HepG2 (cell line): ENCODE results near the gene ACOX3. TPM values are rescaled to one million over a fixed set of nuclear protein-coding genes. Genes with fewer than 3 reads are reported as not detected.

Source experiments
- ATAC-seq: fragments of 200-7000 bp; cut with Tn5 transposase; 3 replicates; pipeline ENCODE4 v1.9.1; 2020; ENCODE audit warnings: mild to moderate bottlenecking, moderate library complexity
- BruUV-seq: library from RNA; stranded (reverse); fragments of 400-500 nt; replicated peaks from 2 replicates; lab custom pipeline; 2021; lab: Mats Ljungman, UMichigan
- CTCF ChIA-PET: fragments of 300-600 bp; formaldehyde crosslinking; extraction: SDS; loops from one replicate; lab custom pipeline; 2021; ENCODE audit warnings: low total read pairs, inconsistent platforms, low intra/inter-chr PET ratio; lab: Yijun Ruan, JAX
- POLR2A ChIA-PET: fragments of 350-600 bp; sonication (Branson Sonifier 250); formaldehyde crosslinking; loops from one replicate; lab custom pipeline; 2020; ENCODE audit warnings: antibody characterized with exemption, inconsistent platforms; lab: Yijun Ruan, JAX
- DNase-seq: peaks from one replicate; pipeline ENCODE4 v3.0.0-alpha.2; 2015; ENCODE audit warnings: low spot score
- FAIRE-seq: peaks from 3 replicates; lab custom pipeline; 2011; peaks lifted over from hg19 to GRCh38; lab: Jason Lieb, UNC
- H2AFZ ChIP-seq: one replicate; pipeline ENCODE4 v1.6.1; 2011; ENCODE audit warnings: low read length, inconsistent platforms
- H3K27ac ChIP-seq: fragments of 300-600 bp; 3 replicates; pipeline ENCODE4 v1.8.0; 2011; ENCODE audit warnings: mixed run types, mild to moderate bottlenecking, mixed read lengths, low read length, inconsistent platforms; ENCODE audit not compliant: insufficient read depth; ENCODE audit errors: extremely low read length
- H3K27me3 ChIP-seq, 2 experiments: fragments of 200-600 bp in 1 of 2; 2 replicates in 1 of 2; 3 replicates in 1 of 2; pipeline versions ENCODE4 v1.6.0 to v1.8.0; 2011; ENCODE audit warnings: low read length in 2 of 2, mild to moderate bottlenecking in 2 of 2, moderate library complexity in 2 of 2, inconsistent platforms in 1 of 2; ENCODE audit not compliant: insufficient read depth in 2 of 2, control insufficient read depth in 1 of 2
- H3K36me3 ChIP-seq, 2 experiments: fragments of 200-600 bp in 1 of 2; replicated peaks in 1 of 2; 2 replicates in 1 of 2; 3 replicates in 1 of 2; pipeline versions ENCODE4 v1.5.1 to v1.8.0; 2011; ENCODE audit warnings: low read length in 2 of 2, inconsistent platforms in 1 of 2; ENCODE audit not compliant: insufficient read depth in 2 of 2, control insufficient read depth in 1 of 2
- H3K4me1 ChIP-seq: 2 replicates; pipeline ENCODE4 v1.5.1; 2012; ENCODE audit warnings: low read length, inconsistent platforms; ENCODE audit not compliant: insufficient read depth
- H3K4me2 ChIP-seq: 2 replicates; pipeline ENCODE4 v1.6.0; 2011; ENCODE audit warnings: low read depth, low read length, inconsistent platforms
- H3K4me3 ChIP-seq, 3 experiments: fragments of 200-600 bp in 1 of 3; sonication (generic), shearing (Covaris generic) in 1 of 3; replicated peaks in 1 of 3; 2 replicates each; pipeline ENCODE4 v1.5.1; 2011 to 2016; ENCODE audit warnings: low read length in 3 of 3, inconsistent platforms in 2 of 3, low read depth in 2 of 3, mild to moderate bottlenecking in 2 of 3, control low read depth in 1 of 3, mixed read lengths in 1 of 3; ENCODE audit not compliant: insufficient read depth in 1 of 3
- H3K79me2 ChIP-seq: one replicate; pipeline ENCODE4 v1.6.1; 2011; ENCODE audit warnings: low read length, inconsistent platforms; ENCODE audit not compliant: insufficient read depth
- H3K9ac ChIP-seq: 2 replicates; pipeline ENCODE4 v1.6.0; 2011; ENCODE audit warnings: mild to moderate bottlenecking, low read depth, low read length, inconsistent platforms; ENCODE audit not compliant: insufficient read depth
- H3K9me3 ChIP-seq: 2 replicates; pipeline ENCODE4 v1.5.1; 2012; ENCODE audit warnings: mild to moderate bottlenecking, low read length
- H4K20me1 ChIP-seq: 2 replicates; pipeline ENCODE4 v1.6.0; 2011; ENCODE audit warnings: inconsistent platforms, mild to moderate bottlenecking, low read length, moderate library complexity; ENCODE audit not compliant: insufficient read depth
- ATF7-NPFF ChIP-seq: sonication (generic); formaldehyde crosslinking; IDR thresholded peaks from 2 replicates; pipeline ENCODE4 v1.8.1; 2023; ENCODE audit warnings: mild to moderate bottlenecking, low read depth, missing genetic modification reagents, moderate library complexity
- BHLHE40 ChIP-seq: IDR thresholded peaks from 2 replicates; pipeline ENCODE4 v1.6.1; 2011; ENCODE audit warnings: low read length, improper control_type of control experiment
- CAMTA2 ChIP-seq: sonication (generic); formaldehyde crosslinking; IDR thresholded peaks from 2 replicates; pipeline ENCODE4 v1.4.0; 2020; ENCODE audit warnings: mild to moderate bottlenecking, missing genetic modification reagents, borderline replicate concordance
- FOXM1 ChIP-seq: sonication (generic); formaldehyde crosslinking; IDR thresholded peaks from 2 replicates; pipeline ENCODE4 v1.5.0; 2020; ENCODE audit warnings: missing genetic modification reagents
- KLF9 ChIP-seq: IDR thresholded peaks from 2 replicates; pipeline ENCODE4 v1.6.1; 2016; ENCODE audit warnings: low read depth
- MAF1 ChIP-seq: sonication (generic); formaldehyde crosslinking; IDR thresholded peaks from 2 replicates; pipeline ENCODE4 v1.5.0; 2020; ENCODE audit warnings: missing genetic modification reagents, borderline replicate concordance
- SIN3A ChIP-seq: IDR thresholded peaks from 2 replicates; pipeline ENCODE4 v1.6.1; 2011; ENCODE audit warnings: low read depth, mild to moderate bottlenecking, control low read depth, low read length, borderline replicate concordance
- ZNF547 ChIP-seq: sonication (generic); formaldehyde crosslinking; IDR thresholded peaks from 2 replicates; pipeline ENCODE4 v1.5.1; 2020; ENCODE audit warnings: mild to moderate bottlenecking, missing genetic modification reagents
- ZNF619 ChIP-seq: sonication (generic); formaldehyde crosslinking; IDR thresholded peaks from 2 replicates; pipeline ENCODE4 v1.4.0; 2020; ENCODE audit warnings: mild to moderate bottlenecking, missing genetic modification reagents
- WGBS: methylation state at CpG from one replicate; pipeline ENCODE4 v1.1.6; 2017; ENCODE audit warnings: low lambda C conversion rate; 5-methylcytosine and 5-hydroxymethylcytosine counted together
- in situ Hi-C: cut with HindIII; loops from 2 replicates; pipeline ENCODE4 v1.10.0; 2017; ENCODE audit warnings: low pct_unique_long_range_greater_than_20kb; ENCODE audit not compliant: extremely low pct_ligation_motif_present
- intact Hi-C: fragments of 100-400 bp; cut with micrococcal nuclease; formaldehyde crosslinking; loops from one replicate; pipeline ENCODE4 v1.10.0; 2022; ENCODE audit not compliant: unreplicated experiment
- polyA plus RNA-seq, 8 experiments: library from polyadenylated mRNA; depleted of rRNA in 3 of 8; stranded (reverse) in 7 of 8; unstranded in 1 of 8; fragments of >200 nt; fragmentation: Illumina TruSeq in 4 of 8; extraction: Trizol in 4 of 8; gene quantifications; 2 replicates each; pipeline versions ENCODE4 v1.2.1 to v1.2.3, GENCODE V29; 2011 to 2016; ENCODE audit warnings: low read depth in 4 of 8, missing spikeins in 1 of 8, mixed read lengths in 1 of 8; ENCODE audit not compliant: insufficient read depth in 1 of 8
- total RNA-seq, 5 experiments: library from RNA; depleted of rRNA; stranded (reverse); fragments of >200 nt; fragmentation: Illumina TruSeq; extraction: Trizol; gene quantifications; 2 replicates each; pipeline ENCODE4 v1.2.3, GENCODE V29; 2016; ENCODE audit warnings: low read depth in 1 of 5
- TF ChIP-seq, protein P1 (sequence below): sonication (generic); formaldehyde crosslinking; IDR thresholded peaks from 2 replicates; pipeline ENCODE4 v1.4.0; 2020; ENCODE audit warnings: missing genetic modification reagents
- TF ChIP-seq, protein P2 (sequence below): sonication (generic); formaldehyde crosslinking; IDR thresholded peaks from 2 replicates; pipeline ENCODE4 v1.5.1; 2020; ENCODE audit warnings: missing genetic modification reagents, mild to moderate bottlenecking, borderline replicate concordance
- TF ChIP-seq, protein P3 (sequence below): sonication (generic); formaldehyde crosslinking; IDR thresholded peaks from 2 replicates; pipeline ENCODE4 v1.4.0; 2020; ENCODE audit warnings: missing genetic modification reagents

The ACOX3 gene
- total and polyA plus RNA-seq, 2 of the 13 experiments (the other 11 are each of a cell fraction or from before 2014, with no cell fraction given), result 4.2 to 17.8 TPM

DNA sequence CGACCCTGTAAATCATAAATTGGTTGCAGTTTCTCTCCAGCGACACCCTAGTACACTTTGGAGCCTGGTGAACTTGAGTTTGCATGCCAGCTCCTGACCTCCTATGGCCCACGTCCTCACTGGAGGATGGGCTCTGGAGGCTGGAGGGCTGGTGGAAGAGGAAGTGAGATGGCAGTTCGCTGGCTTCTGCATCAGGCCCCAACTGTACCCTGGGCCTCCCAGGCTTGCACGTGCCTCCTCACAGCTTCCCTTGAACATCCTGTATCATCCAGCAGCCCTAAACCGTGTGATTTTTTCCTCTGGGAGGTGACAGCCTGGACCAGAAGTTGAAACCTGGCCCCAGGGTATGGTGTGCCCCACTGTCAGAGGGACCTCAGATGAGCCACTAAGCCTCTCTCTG, 92.5 kb downstream of the ACOX3 start:
- TF ChIP-seq ZNF619 (CRISPR knock-in tag), result no peak
- no peak for TF ChIP-seq ZNF547 (CRISPR knock-in tag)
- no peak for TF ChIP-seq CAMTA2 (CRISPR knock-in tag)
- TF ChIP-seq BHLHE40, result 0 out of 2 replicates have a peak, but pooled peaks have one; percentile 14
- TF ChIP-seq FOXM1, result no peak
- no peak for TF ChIP-seq SIN3A
- no peak for TF ChIP-seq KLF9
- intact Hi-C loops (no loop called here), in situ Hi-C loops (no loop called here)
- no peak overlapping the region for H3K4me3 ChIP-seq
- no peak overlapping the region for H3K27ac ChIP-seq
- ATAC-seq, result no peak
- ChIA-PET CTCF (no interaction called here), POLR2A (no interaction called here)
- H3K79me2 ChIP-seq, result no peaks in the 10 kb centered on the region
- no peaks in the 10 kb centered on the region for H3K9me3 ChIP-seq
- WGBS, result 52% methylated on average over 6 of the region's 6 CpGs
- no peak overlapping the region for H3K9ac ChIP-seq
- H3K36me3 ChIP-seq, result no peaks in the 10 kb centered on the region
- H4K20me1 ChIP-seq, result no peaks in the 10 kb centered on the region; the same call in 1 of the 2 replicates
- H3K4me1 ChIP-seq, result peaks cover 35% of the 10 kb centered on the region
- no peak overlapping the region for H3K4me2 ChIP-seq
- H2AFZ ChIP-seq, result no peak overlapping the region
- peaks cover 10 to 42% of the 10 kb centered on the region in 2 experiments; a peak in 4 of 5 replicates for H3K27me3 ChIP-seq
- no peak for DNase-seq
- no peak for FAIRE-seq
- BruUV-seq, result no TSS peak

DNA sequence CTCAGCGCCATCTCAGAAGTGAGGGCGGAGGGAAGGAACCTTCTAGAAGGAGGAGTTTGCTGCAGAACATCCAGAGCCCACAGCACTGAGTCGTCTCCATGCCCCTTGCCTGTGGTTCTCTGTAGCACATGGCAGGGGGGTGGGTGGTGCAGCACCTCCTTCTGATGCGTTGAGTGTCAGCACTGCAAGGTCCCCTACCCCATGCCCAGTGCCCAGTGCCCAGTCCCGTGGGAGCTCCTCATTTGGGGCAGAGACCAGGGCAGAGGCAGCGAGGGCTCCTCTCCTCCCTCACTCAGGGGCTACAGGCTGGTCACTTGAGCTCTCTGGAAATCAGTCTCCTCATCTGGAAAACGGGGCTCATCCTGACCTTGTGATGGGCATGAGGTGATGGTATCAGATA, 92.9 kb downstream of the ACOX3 start:
- no TSS peak for BruUV-seq
- ChIA-PET POLR2A (no interaction called here), CTCF (no interaction called here)
- no peaks in the 10 kb centered on the region for H3K36me3 ChIP-seq
- in situ Hi-C loops, result no loop called here
- ATAC-seq (no peak), DNase-seq (no peak), FAIRE-seq (no peak)
- H4K20me1 ChIP-seq, result no peaks in the 10 kb centered on the region; the same call in 1 of the 2 replicates
- no peak overlapping the region for H3K9ac ChIP-seq
- H2AFZ ChIP-seq, result no peak overlapping the region
- no peaks in the 10 kb centered on the region for H3K79me2 ChIP-seq
- no peaks in the 10 kb centered on the region for H3K9me3 ChIP-seq
- H3K27me3 ChIP-seq, result peaks cover 8 to 42% of the 10 kb centered on the region in 2 experiments; a peak in 4 of 5 replicates
- intact Hi-C loops, result no loop called here
- H3K4me2 ChIP-seq, result no peak overlapping the region
- H3K4me1 ChIP-seq, result peaks cover 31% of the 10 kb centered on the region
- H3K4me3 ChIP-seq, result no peak overlapping the region
- H3K27ac ChIP-seq, result no peak overlapping the region
- 30% methylated on average over 2 of the region's 7 CpGs for WGBS
- TF ChIP-seq, protein P1, sequence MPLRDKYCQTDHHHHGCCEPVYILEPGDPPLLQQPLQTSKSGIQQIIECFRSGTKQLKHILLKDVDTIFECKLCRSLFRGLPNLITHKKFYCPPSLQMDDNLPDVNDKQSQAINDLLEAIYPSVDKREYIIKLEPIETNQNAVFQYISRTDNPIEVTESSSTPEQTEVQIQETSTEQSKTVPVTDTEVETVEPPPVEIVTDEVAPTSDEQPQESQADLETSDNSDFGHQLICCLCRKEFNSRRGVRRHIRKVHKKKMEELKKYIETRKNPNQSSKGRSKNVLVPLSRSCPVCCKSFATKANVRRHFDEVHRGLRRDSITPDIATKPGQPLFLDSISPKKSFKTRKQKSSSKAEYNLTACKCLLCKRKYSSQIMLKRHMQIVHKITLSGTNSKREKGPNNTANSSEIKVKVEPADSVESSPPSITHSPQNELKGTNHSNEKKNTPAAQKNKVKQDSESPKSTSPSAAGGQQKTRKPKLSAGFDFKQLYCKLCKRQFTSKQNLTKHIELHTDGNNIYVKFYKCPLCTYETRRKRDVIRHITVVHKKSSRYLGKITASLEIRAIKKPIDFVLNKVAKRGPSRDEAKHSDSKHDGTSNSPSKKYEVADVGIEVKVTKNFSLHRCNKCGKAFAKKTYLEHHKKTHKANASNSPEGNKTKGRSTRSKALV (CRISPR knock-in tag), result no peak
- no peak for TF ChIP-seq KLF9
- TF ChIP-seq, protein P2, sequence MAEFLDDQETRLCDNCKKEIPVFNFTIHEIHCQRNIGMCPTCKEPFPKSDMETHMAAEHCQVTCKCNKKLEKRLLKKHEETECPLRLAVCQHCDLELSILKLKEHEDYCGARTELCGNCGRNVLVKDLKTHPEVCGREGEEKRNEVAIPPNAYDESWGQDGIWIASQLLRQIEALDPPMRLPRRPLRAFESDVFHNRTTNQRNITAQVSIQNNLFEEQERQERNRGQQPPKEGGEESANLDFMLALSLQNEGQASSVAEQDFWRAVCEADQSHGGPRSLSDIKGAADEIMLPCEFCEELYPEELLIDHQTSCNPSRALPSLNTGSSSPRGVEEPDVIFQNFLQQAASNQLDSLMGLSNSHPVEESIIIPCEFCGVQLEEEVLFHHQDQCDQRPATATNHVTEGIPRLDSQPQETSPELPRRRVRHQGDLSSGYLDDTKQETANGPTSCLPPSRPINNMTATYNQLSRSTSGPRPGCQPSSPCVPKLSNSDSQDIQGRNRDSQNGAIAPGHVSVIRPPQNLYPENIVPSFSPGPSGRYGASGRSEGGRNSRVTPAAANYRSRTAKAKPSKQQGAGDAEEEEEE (CRISPR knock-in tag), result no peak
- TF ChIP-seq, protein P3, sequence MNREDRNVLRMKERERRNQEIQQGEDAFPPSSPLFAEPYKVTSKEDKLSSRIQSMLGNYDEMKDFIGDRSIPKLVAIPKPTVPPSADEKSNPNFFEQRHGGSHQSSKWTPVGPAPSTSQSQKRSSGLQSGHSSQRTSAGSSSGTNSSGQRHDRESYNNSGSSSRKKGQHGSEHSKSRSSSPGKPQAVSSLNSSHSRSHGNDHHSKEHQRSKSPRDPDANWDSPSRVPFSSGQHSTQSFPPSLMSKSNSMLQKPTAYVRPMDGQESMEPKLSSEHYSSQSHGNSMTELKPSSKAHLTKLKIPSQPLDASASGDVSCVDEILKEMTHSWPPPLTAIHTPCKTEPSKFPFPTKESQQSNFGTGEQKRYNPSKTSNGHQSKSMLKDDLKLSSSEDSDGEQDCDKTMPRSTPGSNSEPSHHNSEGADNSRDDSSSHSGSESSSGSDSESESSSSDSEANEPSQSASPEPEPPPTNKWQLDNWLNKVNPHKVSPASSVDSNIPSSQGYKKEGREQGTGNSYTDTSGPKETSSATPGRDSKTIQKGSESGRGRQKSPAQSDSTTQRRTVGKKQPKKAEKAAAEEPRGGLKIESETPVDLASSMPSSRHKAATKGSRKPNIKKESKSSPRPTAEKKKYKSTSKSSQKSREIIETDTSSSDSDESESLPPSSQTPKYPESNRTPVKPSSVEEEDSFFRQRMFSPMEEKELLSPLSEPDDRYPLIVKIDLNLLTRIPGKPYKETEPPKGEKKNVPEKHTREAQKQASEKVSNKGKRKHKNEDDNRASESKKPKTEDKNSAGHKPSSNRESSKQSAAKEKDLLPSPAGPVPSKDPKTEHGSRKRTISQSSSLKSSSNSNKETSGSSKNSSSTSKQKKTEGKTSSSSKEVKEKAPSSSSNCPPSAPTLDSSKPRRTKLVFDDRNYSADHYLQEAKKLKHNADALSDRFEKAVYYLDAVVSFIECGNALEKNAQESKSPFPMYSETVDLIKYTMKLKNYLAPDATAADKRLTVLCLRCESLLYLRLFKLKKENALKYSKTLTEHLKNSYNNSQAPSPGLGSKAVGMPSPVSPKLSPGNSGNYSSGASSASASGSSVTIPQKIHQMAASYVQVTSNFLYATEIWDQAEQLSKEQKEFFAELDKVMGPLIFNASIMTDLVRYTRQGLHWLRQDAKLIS, result no peak
- TF ChIP-seq MAF1 (CRISPR knock-in tag), result no peak
- no peak for TF ChIP-seq ATF7-NPFF (CRISPR knock-in tag)
